Breast epithelium (tissue), 3 donors: ENCODE results near the gene MISFA.

ENCODE experiments used
- POLR2AphosphoS5 ChIP-seq, 3 donors: sonication (generic); formaldehyde crosslinking; IDR thresholded peaks; one replicate each; pipeline ENCODE4 v1.6.1; 2017; ENCODE audit warnings: antibody characterized with exemption in 3 of 3
- TF ChIP-seq, protein P1 (sequence below), 3 donors: fragments of 450-650 bp; IDR thresholded peaks; one replicate each; pipeline ENCODE4 v1.5.1; 2016 to 2017; ENCODE audit warnings: antibody characterized with exemption in 3 of 3, mild to moderate bottlenecking in 3 of 3, moderate library complexity in 3 of 3

DNA sequence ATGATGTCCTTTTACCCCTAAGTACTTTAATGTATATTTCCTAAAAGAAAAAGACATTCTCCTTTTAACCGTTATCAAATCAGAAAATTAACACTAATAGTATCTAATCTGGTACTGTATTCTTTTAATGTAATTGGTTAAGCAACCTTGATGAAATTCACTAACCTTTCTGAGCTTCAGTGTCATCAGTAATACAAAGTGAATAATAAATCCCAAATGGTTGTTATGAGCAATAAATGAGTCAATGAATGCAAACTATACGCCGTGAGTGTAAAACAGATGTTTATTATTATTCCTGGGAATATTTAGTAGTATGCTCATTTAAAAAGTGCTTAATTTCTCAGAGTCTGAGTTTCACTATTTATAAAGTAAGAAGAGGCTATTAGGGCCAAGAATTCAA lies 32.5 kb upstream of the MISFA start:
- TF ChIP-seq, protein P1, sequence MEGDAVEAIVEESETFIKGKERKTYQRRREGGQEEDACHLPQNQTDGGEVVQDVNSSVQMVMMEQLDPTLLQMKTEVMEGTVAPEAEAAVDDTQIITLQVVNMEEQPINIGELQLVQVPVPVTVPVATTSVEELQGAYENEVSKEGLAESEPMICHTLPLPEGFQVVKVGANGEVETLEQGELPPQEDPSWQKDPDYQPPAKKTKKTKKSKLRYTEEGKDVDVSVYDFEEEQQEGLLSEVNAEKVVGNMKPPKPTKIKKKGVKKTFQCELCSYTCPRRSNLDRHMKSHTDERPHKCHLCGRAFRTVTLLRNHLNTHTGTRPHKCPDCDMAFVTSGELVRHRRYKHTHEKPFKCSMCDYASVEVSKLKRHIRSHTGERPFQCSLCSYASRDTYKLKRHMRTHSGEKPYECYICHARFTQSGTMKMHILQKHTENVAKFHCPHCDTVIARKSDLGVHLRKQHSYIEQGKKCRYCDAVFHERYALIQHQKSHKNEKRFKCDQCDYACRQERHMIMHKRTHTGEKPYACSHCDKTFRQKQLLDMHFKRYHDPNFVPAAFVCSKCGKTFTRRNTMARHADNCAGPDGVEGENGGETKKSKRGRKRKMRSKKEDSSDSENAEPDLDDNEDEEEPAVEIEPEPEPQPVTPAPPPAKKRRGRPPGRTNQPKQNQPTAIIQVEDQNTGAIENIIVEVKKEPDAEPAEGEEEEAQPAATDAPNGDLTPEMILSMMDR (IDR thresholded peaks at IDR 0.05): no peak
- no peak for TF ChIP-seq POLR2AphosphoS5 (IDR thresholded peaks at IDR 0.05)
